ENCODE measurements around the gene PYGO2.

Gene PYGO2

GRCh38 chr1:154990276-154990675 is 28.7 kb upstream of the PYGO2 start:
- Histone ChIP-seq H3K27ac (replicated peaks) (no peak overlapping the region), H3K27me3 (ENCODE audit: insufficient read depth, poor library complexity, severe bottlenecking) (no peaks in the 10 kb centered on the region), H3K4me3 (replicated peaks; ENCODE audit: insufficient read depth, low read length) (no peak overlapping the region)
- DNase-seq (ENCODE audit: low read depth in 1 of 2, low spot score in 1 of 2), result no peak
- TF ChIP-seq SPI1 (IDR thresholded peaks at IDR 0.05; ENCODE audit: borderline replicate concordance, low read depth), result no peak
- TF ChIP-seq GABPA (IDR thresholded peaks at IDR 0.05; ENCODE audit: low read depth), result no peak
- TF ChIP-seq REST (IDR thresholded peaks at IDR 0.05; ENCODE audit: insufficient replicate concordance, low read depth), result no peak
- no peak for TF ChIP-seq POLR2AphosphoS5 (IDR thresholded peaks at IDR 0.05; ENCODE audit: low read depth)
- no peak for TF ChIP-seq CTCF (IDR thresholded peaks at IDR 0.05; ENCODE audit: insufficient read depth, low read length)

GRCh38 chr1:154989195-154989860 is 27.7 kb upstream of the PYGO2 start:
- TF ChIP-seq SPI1 (IDR thresholded peaks at IDR 0.05; ENCODE audit: borderline replicate concordance, low read depth) (no peak), POLR2AphosphoS5 (IDR thresholded peaks at IDR 0.05; ENCODE audit: low read depth) (no peak), REST (IDR thresholded peaks at IDR 0.05; ENCODE audit: insufficient replicate concordance, low read depth) (no peak), CTCF (IDR thresholded peaks at IDR 0.05; ENCODE audit: insufficient read depth, low read length) (no peak), GABPA (IDR thresholded peaks at IDR 0.05; ENCODE audit: low read depth) (no peak)
- Histone ChIP-seq H3K27me3 (ENCODE audit: insufficient read depth, poor library complexity, severe bottlenecking) (no peaks in the 10 kb centered on the region), H3K4me3 (replicated peaks; ENCODE audit: insufficient read depth, low read length) (no peak overlapping the region), H3K27ac (replicated peaks) (no peak overlapping the region)
- no peak for DNase-seq (ENCODE audit: low read depth in 1 of 2, low spot score in 1 of 2)

- TF ChIP-seq POLR2AphosphoS5 (IDR thresholded peaks at IDR 0.05; ENCODE audit: low read depth), result no peak
- no peak for TF ChIP-seq REST (IDR thresholded peaks at IDR 0.05; ENCODE audit: insufficient replicate concordance, low read depth)
- TF ChIP-seq CTCF (IDR thresholded peaks at IDR 0.05; ENCODE audit: insufficient read depth, low read length), result no peak
- TF ChIP-seq SPI1 (IDR thresholded peaks at IDR 0.05; ENCODE audit: borderline replicate concordance, low read depth), result no peak
- no peak for TF ChIP-seq GABPA (IDR thresholded peaks at IDR 0.05; ENCODE audit: low read depth)
- H3K27me3 ChIP-seq (ENCODE audit: insufficient read depth, poor library complexity, severe bottlenecking), result no peaks in the 10 kb centered on the region
- H3K27ac ChIP-seq (replicated peaks), result no peak overlapping the region
- no peak for DNase-seq (ENCODE audit: low read depth in 1 of 2, low spot score in 1 of 2)
- H3K4me3 ChIP-seq (replicated peaks; ENCODE audit: insufficient read depth, low read length), result no peak overlapping the region
Observed at GRCh38 chr1:154988058-154988954, 26.7 kb upstream of the PYGO2 start.
